ENCODE data around the gene SLC25A39. TPM values are rescaled to one million over a fixed set of nuclear protein-coding genes. Genes with fewer than 3 reads are reported as not detected.

SLC25A39 gene
- total and polyA plus RNA-seq, 2 of the 13 experiments (the other 11 are each of a cell fraction or from before 2014, with no cell fraction given), result 144 to 151 TPM

DNA sequence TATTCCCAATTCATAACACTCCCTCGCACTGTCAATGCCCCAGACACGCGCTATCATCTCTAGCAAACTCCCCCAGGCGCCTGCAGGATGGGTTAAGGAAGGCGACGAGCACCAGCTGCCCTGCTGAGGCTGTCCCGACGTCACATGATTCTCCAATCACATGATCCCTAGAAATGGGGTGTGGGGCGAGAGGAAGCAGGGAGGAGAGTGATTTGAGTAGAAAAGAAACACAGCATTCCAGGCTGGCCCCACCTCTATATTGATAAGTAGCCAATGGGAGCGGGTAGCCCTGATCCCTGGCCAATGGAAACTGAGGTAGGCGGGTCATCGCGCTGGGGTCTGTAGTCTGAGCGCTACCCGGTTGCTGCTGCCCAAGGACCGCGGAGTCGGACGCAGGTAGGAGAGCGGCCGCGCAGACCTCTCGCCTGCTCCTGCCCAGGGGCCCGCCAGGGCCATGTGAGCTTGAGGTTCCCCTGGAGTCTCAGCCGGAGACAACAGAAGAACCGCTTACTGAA is 20.4 kb upstream of the SLC25A39 start, which contains the start of gene GRN (continued):
- TF ChIP-seq ZNF768 (CRISPR knock-in tag; IDR thresholded peaks at IDR 0.05), result peak; percentile 72
- TF ChIP-seq GATA4 (IDR thresholded peaks at IDR 0.05; ENCODE audit: borderline replicate concordance, low read depth), result peak; percentile 75; the same call in 1 of the 2 replicates
- TF ChIP-seq DMAP1 (CRISPR knock-in tag; IDR thresholded peaks at IDR 0.05), result peak; percentile 87
- no peak; the same call in 1 of the 2 replicates for TF ChIP-seq MTA1 (CRISPR knock-in tag; IDR thresholded peaks at IDR 0.05; ENCODE audit: borderline replicate concordance)
- no peak for TF ChIP-seq ZNF468 (CRISPR knock-in tag; IDR thresholded peaks at IDR 0.05)
- TF ChIP-seq, protein P1, sequence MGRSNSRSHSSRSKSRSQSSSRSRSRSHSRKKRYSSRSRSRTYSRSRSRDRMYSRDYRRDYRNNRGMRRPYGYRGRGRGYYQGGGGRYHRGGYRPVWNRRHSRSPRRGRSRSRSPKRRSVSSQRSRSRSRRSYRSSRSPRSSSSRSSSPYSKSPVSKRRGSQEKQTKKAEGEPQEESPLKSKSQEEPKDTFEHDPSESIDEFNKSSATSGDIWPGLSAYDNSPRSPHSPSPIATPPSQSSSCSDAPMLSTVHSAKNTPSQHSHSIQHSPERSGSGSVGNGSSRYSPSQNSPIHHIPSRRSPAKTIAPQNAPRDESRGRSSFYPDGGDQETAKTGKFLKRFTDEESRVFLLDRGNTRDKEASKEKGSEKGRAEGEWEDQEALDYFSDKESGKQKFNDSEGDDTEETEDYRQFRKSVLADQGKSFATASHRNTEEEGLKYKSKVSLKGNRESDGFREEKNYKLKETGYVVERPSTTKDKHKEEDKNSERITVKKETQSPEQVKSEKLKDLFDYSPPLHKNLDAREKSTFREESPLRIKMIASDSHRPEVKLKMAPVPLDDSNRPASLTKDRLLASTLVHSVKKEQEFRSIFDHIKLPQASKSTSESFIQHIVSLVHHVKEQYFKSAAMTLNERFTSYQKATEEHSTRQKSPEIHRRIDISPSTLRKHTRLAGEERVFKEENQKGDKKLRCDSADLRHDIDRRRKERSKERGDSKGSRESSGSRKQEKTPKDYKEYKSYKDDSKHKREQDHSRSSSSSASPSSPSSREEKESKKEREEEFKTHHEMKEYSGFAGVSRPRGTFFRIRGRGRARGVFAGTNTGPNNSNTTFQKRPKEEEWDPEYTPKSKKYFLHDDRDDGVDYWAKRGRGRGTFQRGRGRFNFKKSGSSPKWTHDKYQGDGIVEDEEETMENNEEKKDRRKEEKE (IDR thresholded peaks at IDR 0.05), result no peak
- peak; percentile 16 for TF ChIP-seq ZNF781 (CRISPR knock-in tag; IDR thresholded peaks at IDR 0.05; ENCODE audit: borderline replicate concordance, not compliant biosample characterization)
- peak; percentile 15; the same call in 1 of the 2 replicates for TF ChIP-seq SMAD1 (CRISPR knock-in tag; IDR thresholded peaks at IDR 0.05; ENCODE audit: borderline replicate concordance, low read depth)
- no peak for TF ChIP-seq ZNF407 (CRISPR knock-in tag; IDR thresholded peaks at IDR 0.05; ENCODE audit: not compliant biosample characterization)
- TF ChIP-seq HOXA7 (CRISPR knock-in tag; IDR thresholded peaks at IDR 0.05), result no peak
- TF ChIP-seq ZFP41 (CRISPR knock-in tag; IDR thresholded peaks at IDR 0.05; ENCODE audit: borderline replicate concordance), result no peak
- TF ChIP-seq POLR2G (IDR thresholded peaks at IDR 0.05; ENCODE audit: low read depth, low read length), result peak; percentile 98
- TF ChIP-seq SAP130 (CRISPR knock-in tag; IDR thresholded peaks at IDR 0.05; ENCODE audit: low read depth), result peak; percentile 100
- peak; percentile 17; the same call in 1 of the 2 replicates for TF ChIP-seq RXRA (CRISPR knock-in tag; IDR thresholded peaks at IDR 0.05)
- peak; percentile 69; the same call in 1 of the 2 replicates for TF ChIP-seq ARNT2 (CRISPR knock-in tag; IDR thresholded peaks at IDR 0.05; ENCODE audit: low read depth)
- TF ChIP-seq ZNF564 (CRISPR knock-in tag; IDR thresholded peaks at IDR 0.05), result 0 out of 2 replicates have a peak, but pooled peaks have one; percentile 20
- no peak for TF ChIP-seq DPF2 (CRISPR knock-in tag; IDR thresholded peaks at IDR 0.05; ENCODE audit: borderline replicate concordance, low read depth)
- TF ChIP-seq TBL1XR1 (IDR thresholded peaks at IDR 0.05; ENCODE audit: borderline replicate concordance, low read length, partially characterized antibody), result peak; percentile 40
- no peak for TF ChIP-seq NONO (IDR thresholded peaks at IDR 0.05)
- TF ChIP-seq NONO (CRISPR knock-in tag; conservative IDR thresholded peaks at IDR 0.05), result 0 out of 2 replicates have a peak, but pooled peaks have one; percentile 57
